K562 (cell line): ENCODE results near the gene PDRG1. TPM values are rescaled to one million over a fixed set of nuclear protein-coding genes. Genes with fewer than 3 reads are reported as not detected.

Experiments
- HOXB6 ChIP-seq: fragments of 250-450 bp; sonication (Bioruptor Pico); IDR thresholded peaks from 2 replicates; pipeline ENCODE4 v1.5.1; 2022; ENCODE audit warnings: mild to moderate bottlenecking, borderline replicate concordance
- MAZ ChIP-seq, 2 experiments: fragments of 450-650 bp in 1 of 2; sonication (generic) in 1 of 2; formaldehyde crosslinking; IDR thresholded peaks in 1 of 2; conservative IDR thresholded peaks in 1 of 2; 2 replicates each; pipeline versions ENCODE4 v1.4.0 to v1.5.0; 2020; ENCODE audit warnings: mild to moderate bottlenecking in 1 of 2, missing genetic modification reagents in 1 of 2
- NFE2 ChIP-seq: IDR thresholded peaks from 2 replicates; pipeline ENCODE4 v1.6.1; 2014; ENCODE audit warnings: antibody characterized with exemption, low read depth
- STAT6 ChIP-seq: sonication (generic); formaldehyde crosslinking; IDR thresholded peaks from 2 replicates; pipeline ENCODE4 v1.8.1; 2023; ENCODE audit warnings: mild to moderate bottlenecking, missing genetic modification reagents
- YY1 ChIP-seq, 3 experiments: IDR thresholded peaks; 2 replicates each; pipeline ENCODE4 v1.6.1; 2011; ENCODE audit warnings: low read length in 2 of 3, mild to moderate bottlenecking in 2 of 3, moderate library complexity in 2 of 3, borderline replicate concordance in 1 of 3, control low read depth in 1 of 3, low read depth in 1 of 3; ENCODE audit not compliant: insufficient read depth in 3 of 3, insufficient replicate concordance in 2 of 3, control insufficient read depth in 1 of 3, insufficient read length in 1 of 3; ENCODE audit errors: extremely low read depth in 1 of 3
- ZNF431 ChIP-seq: sonication (generic); formaldehyde crosslinking; IDR thresholded peaks from 2 replicates; pipeline ENCODE4 v1.8.0; 2022; ENCODE audit warnings: mild to moderate bottlenecking, missing genetic modification reagents
- ZNF644 ChIP-seq: fragments of 200-800 bp; sonication (Bioruptor generic); IDR thresholded peaks from 2 replicates; pipeline ENCODE4 v1.6.1; 2016; ENCODE audit warnings: low read depth, missing genetic modification characterization, missing compliant biosample characterization
- polyA plus RNA-seq, 8 experiments: library from polyadenylated mRNA; depleted of rRNA in 4 of 8; stranded (reverse) in 5 of 8; unstranded in 3 of 8; fragments of >200 nt; fragmentation: Nextera tagmentation in 2 of 8; fragmentation: Illumina TruSeq in 1 of 8; extraction: Ambion mirVana in 2 of 8; extraction: Trizol in 1 of 8; gene quantifications; 2 replicates each; pipeline versions ENCODE4 v1.2.1 to v1.2.3, GENCODE V29; 2011 to 2014; ENCODE audit warnings: inconsistent platforms in 1 of 8, missing spikeins in 1 of 8
- total RNA-seq, 7 experiments: library from RNA; depleted of rRNA in 6 of 7; stranded (reverse); fragments of >200 nt in 6 of 7; fragmentation: Illumina TruSeq in 2 of 7; extraction: Trizol in 2 of 7; gene quantifications; 2 replicates each; pipeline versions ENCODE4 v1.2.1 to v1.2.3, GENCODE V29; 2011 to 2021; ENCODE audit warnings: low replicate concordance in 1 of 7
- TF ChIP-seq, protein P1 (sequence below), 2 experiments: fragments of 450-650 bp in 1 of 2; sonication (generic) in 1 of 2; formaldehyde crosslinking in 1 of 2; IDR thresholded peaks; 2 replicates each; pipeline versions ENCODE4 v1.7.1 to v1.9.0; 2016 to 2022; ENCODE audit warnings: inconsistent platforms in 1 of 2, mild to moderate bottlenecking in 1 of 2, missing genetic modification reagents in 1 of 2
- TF ChIP-seq, protein P2 (sequence below): fragments of 250-450 bp; sonication (Bioruptor Pico); IDR thresholded peaks from 2 replicates; pipeline ENCODE4 v1.9.0; 2021; ENCODE audit warnings: mild to moderate bottlenecking
- TF ChIP-seq, protein P3 (sequence below), 2 experiments: IDR thresholded peaks; 2 replicates each; pipeline ENCODE4 v1.6.1; 2011; ENCODE audit warnings: borderline replicate concordance in 1 of 2, control low read depth in 1 of 2, low read depth in 1 of 2, low read length in 1 of 2, mild to moderate bottlenecking in 1 of 2, mixed read lengths in 1 of 2, moderate library complexity in 1 of 2; ENCODE audit not compliant: insufficient read depth in 1 of 2, insufficient read length in 1 of 2, poor library complexity in 1 of 2, severe bottlenecking in 1 of 2; ENCODE audit errors: extremely low read depth in 1 of 2

The PDRG1 gene
- total and polyA plus RNA-seq, 9 of the 15 experiments (the other 6 are each of a cell fraction or from before 2014, with no cell fraction given) = 12.6 to 58.6 (median 26.1) TPM

GRCh38 chr20:31909253-31910070, 42.4 kb downstream of the PDRG1 start (continued):
- TF ChIP-seq, protein P1, sequence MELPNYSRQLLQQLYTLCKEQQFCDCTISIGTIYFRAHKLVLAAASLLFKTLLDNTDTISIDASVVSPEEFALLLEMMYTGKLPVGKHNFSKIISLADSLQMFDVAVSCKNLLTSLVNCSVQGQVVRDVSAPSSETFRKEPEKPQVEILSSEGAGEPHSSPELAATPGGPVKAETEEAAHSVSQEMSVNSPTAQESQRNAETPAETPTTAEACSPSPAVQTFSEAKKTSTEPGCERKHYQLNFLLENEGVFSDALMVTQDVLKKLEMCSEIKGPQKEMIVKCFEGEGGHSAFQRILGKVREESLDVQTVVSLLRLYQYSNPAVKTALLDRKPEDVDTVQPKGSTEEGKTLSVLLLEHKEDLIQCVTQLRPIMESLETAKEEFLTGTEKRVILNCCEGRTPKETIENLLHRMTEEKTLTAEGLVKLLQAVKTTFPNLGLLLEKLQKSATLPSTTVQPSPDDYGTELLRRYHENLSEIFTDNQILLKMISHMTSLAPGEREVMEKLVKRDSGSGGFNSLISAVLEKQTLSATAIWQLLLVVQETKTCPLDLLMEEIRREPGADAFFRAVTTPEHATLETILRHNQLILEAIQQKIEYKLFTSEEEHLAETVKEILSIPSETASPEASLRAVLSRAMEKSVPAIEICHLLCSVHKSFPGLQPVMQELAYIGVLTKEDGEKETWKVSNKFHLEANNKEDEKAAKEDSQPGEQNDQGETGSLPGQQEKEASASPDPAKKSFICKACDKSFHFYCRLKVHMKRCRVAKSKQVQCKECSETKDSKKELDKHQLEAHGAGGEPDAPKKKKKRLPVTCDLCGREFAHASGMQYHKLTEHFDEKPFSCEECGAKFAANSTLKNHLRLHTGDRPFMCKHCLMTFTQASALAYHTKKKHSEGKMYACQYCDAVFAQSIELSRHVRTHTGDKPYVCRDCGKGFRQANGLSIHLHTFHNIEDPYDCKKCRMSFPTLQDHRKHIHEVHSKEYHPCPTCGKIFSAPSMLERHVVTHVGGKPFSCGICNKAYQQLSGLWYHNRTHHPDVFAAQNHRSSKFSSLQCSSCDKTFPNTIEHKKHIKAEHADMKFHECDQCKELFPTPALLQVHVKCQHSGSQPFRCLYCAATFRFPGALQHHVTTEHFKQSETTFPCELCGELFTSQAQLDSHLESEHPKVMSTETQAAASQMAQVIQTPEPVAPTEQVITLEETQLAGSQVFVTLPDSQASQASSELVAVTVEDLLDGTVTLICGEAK (IDR thresholded peaks at IDR 0.05) = peak; percentile 51
- TF ChIP-seq, protein P1 (CRISPR knock-in tag; IDR thresholded peaks at IDR 0.05) = no peak
- no peak for TF ChIP-seq ZNF431 (CRISPR knock-in tag)
- TF ChIP-seq HOXB6 (CRISPR knock-in tag) = no peak
- TF ChIP-seq NFE2 = no peak
- TF ChIP-seq ZNF644 (tag) = no peak
- no peak for TF ChIP-seq MAZ (CRISPR knock-in tag; conservative IDR thresholded peaks at IDR 0.05 in 1 of 2, IDR thresholded peaks at IDR 0.05 in 1 of 2)
- no peak for TF ChIP-seq STAT6 (CRISPR knock-in tag)
- peak in 1 of 3 experiments; percentile 67 for TF ChIP-seq YY1 (IDR thresholded peaks at IDR 0.05; ENCODE audit: borderline replicate concordance in 1 of 3, control insufficient read depth in 1 of 3, extremely low read depth in 1 of 3, insufficient read depth in 3 of 3, insufficient read length in 1 of 3, insufficient replicate concordance in 2 of 3, low read depth in 1 of 3, low read length in 2 of 3)
- TF ChIP-seq, protein P2, sequence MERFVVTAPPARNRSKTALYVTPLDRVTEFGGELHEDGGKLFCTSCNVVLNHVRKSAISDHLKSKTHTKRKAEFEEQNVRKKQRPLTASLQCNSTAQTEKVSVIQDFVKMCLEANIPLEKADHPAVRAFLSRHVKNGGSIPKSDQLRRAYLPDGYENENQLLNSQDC (CRISPR knock-in tag) = no peak
- TF ChIP-seq, protein P3, sequence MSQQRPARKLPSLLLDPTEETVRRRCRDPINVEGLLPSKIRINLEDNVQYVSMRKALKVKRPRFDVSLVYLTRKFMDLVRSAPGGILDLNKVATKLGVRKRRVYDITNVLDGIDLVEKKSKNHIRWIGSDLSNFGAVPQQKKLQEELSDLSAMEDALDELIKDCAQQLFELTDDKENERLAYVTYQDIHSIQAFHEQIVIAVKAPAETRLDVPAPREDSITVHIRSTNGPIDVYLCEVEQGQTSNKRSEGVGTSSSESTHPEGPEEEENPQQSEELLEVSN (IDR thresholded peaks at IDR 0.05; ENCODE audit: borderline replicate concordance in 1 of 2, extremely low read depth in 1 of 2, insufficient read depth in 1 of 2, insufficient read length in 1 of 2, low read depth in 1 of 2, low read length in 1 of 2, poor library complexity in 1 of 2, severe bottlenecking in 1 of 2) = peak in 1 of 2 experiments; percentile 34
